GM20000 (cell line): Measurements from ENCODE around the gene ASPN.

Source experiments
- DNase-seq: peaks from one replicate; pipeline ENCODE4 v3.0.0; 2012; ENCODE audit warnings: low spot score
- TF ChIP-seq, protein P1 (sequence below): IDR thresholded peaks from 2 replicates; pipeline ENCODE4 v1.5.1; 2012; ENCODE audit warnings: mild to moderate bottlenecking, control low read depth; ENCODE audit errors: extremely low read depth, missing control alignments

The ASPN gene

GRCh38 chr9:92483627-92484545 lies 1.6 kb upstream of the ASPN start:
- TF ChIP-seq, protein P1, sequence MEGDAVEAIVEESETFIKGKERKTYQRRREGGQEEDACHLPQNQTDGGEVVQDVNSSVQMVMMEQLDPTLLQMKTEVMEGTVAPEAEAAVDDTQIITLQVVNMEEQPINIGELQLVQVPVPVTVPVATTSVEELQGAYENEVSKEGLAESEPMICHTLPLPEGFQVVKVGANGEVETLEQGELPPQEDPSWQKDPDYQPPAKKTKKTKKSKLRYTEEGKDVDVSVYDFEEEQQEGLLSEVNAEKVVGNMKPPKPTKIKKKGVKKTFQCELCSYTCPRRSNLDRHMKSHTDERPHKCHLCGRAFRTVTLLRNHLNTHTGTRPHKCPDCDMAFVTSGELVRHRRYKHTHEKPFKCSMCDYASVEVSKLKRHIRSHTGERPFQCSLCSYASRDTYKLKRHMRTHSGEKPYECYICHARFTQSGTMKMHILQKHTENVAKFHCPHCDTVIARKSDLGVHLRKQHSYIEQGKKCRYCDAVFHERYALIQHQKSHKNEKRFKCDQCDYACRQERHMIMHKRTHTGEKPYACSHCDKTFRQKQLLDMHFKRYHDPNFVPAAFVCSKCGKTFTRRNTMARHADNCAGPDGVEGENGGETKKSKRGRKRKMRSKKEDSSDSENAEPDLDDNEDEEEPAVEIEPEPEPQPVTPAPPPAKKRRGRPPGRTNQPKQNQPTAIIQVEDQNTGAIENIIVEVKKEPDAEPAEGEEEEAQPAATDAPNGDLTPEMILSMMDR = no peak
- no peak for DNase-seq

DNA sequence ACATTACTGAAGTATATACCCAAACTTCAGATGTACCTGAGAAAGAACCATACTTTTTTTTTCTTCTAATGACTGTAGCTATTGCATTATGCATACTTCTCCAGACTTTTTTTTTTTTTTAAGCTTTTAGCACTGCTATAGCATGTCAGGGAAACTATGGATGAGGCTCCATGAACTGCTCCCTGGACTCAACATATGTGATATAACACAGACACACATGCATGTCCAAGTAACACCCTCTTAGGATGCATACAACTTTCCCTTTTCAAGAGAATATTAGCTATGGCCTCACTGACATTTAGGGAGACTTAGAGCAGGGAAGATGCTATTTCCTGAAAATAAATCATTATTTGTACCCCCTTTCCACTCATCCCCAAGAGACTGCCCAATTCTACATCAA lies 499 bp upstream of the ASPN start:
- TF ChIP-seq, protein P1 = no peak
- no peak for DNase-seq

DNA sequence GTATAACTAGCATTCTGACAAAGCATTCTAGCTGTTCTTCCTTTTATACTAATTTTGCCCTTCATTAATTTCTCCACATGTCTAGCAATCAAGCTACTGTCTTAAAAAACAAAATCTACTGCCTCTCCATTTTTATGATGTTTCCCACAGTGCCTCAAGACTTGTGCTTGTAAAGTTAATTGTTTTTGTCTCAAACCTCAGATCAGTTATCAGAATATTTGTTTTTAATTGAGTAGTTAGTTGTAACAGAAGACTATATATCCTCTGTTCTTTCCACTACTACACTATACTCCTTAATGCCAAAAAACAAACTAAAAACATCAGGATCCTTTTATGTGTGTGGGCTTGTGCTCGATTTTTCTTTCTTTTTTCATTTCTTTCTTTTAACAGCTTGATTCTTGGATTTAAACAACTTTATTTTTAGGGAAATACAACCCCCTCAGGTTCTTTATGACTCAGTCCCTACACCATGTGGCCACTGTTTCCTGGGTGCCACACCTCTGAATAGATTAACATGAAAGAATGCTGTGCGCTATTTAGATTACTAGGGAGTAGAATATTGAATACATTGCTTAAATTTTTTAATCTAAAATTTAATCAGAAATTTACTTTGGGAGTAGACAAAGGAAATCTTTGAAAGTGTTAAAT lies 1.2 kb downstream of the ASPN start:
- peak; percentile 17 for DNase-seq
- TF ChIP-seq, protein P1 = no peak

GRCh38 chr9:92480291-92480771 lies 2.0 kb downstream of the ASPN start:
- TF ChIP-seq, protein P1 = no peak
- DNase-seq = no peak

DNA sequence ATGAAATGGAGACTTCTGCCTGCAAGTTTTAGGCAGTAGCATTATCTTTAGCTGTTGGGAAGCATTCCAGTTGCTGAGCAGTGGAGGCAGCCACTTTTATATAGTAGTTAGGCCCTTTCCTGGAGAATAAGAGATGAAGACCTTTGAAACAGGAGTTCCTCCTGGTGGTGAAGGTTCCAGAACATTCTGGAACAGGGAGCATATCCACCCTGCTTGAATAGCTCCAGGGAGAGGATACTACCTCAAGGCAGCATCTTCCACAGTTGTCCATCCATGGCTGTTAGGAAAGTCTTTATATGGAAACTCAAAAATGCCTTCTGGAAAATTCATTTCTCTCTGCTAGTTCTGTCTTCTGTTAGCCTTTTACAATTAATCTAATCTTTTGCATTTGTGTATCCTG lies 3.0 kb downstream of the ASPN start:
- DNase-seq = no peak
- TF ChIP-seq, protein P1 = no peak

GRCh38 chr9:92478783-92479182 lies 3.5 kb downstream of the ASPN start:
- TF ChIP-seq, protein P1 = no peak
- no peak for DNase-seq

- TF ChIP-seq, protein P1 = no peak
- peak; percentile 18 for DNase-seq
Measured at GRCh38 chr9:92476962-92477361, 5.3 kb downstream of the ASPN start.
